NOMO-1 treated with DMSO at 0.1 percent for 48 hours (cell line): ENCODE data around the gene PEDS1.
"Not testable (repeated sequence)": the region's sequence is repeated elsewhere in the genome, so short reads cannot be mapped to it uniquely, and the experiment has no call there.

Experiments used
- DNase-seq: peaks from one replicate; lab custom pipeline; 2025; ENCODE audit not compliant: unreplicated experiment; lab: John Stamatoyannopoulos, UW

The PEDS1 gene

DNA sequence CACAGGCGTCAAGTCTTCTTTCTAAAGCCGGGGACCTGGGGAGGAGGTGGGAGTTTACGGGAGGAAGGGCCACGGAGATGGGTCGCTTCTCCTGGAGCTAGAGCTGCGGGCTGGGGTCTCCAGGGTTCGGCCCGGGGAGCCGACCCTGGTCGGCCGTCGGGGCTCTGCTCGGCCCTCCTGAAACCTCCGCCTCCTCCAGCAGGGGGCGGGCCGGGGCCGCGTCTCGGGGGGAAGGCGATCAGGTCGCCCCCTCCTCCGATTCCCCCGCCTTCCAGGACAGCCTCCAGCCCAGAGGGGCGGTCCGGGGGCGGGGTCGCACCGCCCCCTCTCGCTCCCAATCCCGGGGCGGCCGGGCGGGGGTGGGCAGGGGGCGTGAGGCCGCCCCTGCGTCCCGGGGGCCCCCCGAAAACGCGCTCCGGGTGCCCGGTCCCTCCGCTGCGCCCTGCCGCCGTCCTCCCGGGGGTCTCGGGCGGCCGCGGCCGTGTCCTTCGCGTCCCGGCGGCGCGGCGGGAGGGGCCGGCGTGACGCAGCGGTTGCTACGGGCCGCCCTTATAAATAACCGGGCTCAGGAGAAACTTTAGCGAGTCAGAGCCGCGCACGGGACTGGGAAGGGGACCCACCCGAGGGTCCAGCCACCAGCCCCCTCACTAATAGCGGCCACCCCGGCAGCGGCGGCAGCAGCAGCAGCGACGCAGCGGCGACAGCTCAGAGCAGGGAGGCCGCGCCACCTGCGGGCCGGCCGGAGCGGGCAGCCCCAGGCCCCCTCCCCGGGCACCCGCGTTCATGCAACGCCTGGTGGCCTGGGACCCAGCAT is 36.9 kb upstream of the PEDS1 start, which contains the start of gene CEBPB:
Gene CEBPB (plus strand): TSS at position 580 of the 814 bp plus-strand sequence. CDS start 204 bp downstream, at position 784.
- peak; percentile 83 for DNase-seq

DNA sequence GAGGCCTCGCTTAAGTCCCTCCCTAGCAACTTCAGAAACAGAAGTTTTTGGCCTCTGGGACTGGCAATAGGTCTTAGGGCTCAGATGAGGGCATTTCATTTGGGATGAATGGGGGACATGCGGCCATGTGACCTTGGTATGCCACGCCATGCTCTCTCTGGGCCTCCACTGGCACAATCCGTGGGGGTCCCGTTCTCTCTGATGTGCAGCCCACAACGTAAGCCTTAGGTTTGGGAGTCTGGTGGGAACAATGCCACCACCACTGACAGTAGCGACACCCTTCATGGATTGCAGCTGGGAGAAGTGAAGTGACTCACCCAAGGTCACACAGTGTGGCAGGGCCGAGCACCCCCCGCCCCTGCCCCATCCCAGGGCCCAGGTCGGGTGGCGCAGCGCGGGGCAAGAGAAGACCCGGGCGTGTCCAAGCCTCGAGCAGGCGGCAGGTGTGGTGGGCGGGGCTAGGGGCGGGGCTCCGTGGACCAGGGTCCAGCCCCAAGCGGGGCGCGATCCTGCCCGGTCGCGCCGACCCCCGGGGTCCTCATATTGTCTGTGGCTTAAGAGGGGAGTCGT is 36.2 kb upstream of the PEDS1 start:
- DNase-seq, result no peak

DNA sequence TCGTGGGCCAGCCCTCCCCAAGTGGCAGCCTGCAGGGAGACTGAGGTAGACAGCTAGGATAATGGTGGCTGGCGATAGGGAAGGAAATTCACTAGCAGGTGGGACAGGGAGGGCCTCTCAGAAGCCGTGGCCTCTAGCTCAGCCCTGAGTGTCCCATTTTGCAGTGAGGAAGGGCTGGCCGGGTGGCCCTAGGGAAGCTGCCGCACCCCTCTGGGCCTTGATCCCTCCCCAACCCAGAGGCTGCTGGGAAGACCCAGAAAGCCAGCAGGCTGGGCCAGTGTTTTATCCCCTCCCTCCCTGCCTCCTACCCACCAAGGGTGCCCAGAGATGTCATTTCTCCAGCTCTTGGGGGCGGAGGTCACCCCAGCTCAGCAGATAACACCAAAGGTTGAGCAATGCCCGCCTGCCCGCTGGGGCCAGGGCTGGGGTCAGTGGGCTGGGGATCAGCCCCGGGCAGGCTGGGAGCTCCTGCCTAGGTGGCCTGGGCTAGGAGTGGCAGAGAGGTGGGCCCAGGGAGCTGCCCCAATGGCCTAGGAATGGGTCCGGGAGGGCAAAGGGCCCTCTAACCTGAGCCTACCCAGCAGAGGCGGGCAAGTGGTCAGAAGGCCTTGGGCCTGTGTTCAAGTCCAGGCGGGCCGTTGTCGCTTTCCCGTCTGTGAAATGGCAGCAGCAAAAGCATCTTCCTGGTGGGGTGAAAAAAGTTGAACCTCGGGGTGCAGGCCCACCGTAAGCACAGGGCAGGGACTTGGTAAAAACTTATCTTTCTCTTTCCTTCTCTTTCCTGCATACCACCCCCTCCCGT is 35.6 kb upstream of the PEDS1 start:
- DNase-seq, result no peak

DNA sequence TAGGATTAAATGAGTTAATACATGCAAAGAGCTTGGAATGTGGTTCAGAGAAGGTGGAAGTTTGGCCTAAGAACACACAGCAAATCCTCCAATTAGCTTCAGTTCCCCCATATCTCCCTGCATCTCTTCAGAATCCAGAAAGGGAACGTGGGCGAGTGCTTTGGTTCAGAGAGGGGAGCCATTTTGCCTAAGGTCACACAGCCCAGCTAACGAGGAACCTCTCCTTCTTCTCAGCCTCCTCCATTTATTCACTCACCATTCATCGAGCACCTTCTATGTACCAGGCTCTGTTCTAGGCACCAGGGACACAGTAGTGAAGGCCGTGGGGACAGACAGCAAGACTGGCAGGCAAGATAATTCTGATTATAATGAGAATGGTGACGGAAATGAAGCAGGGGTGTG is 34.8 kb upstream of the PEDS1 start:
- DNase-seq, result no peak

DNA sequence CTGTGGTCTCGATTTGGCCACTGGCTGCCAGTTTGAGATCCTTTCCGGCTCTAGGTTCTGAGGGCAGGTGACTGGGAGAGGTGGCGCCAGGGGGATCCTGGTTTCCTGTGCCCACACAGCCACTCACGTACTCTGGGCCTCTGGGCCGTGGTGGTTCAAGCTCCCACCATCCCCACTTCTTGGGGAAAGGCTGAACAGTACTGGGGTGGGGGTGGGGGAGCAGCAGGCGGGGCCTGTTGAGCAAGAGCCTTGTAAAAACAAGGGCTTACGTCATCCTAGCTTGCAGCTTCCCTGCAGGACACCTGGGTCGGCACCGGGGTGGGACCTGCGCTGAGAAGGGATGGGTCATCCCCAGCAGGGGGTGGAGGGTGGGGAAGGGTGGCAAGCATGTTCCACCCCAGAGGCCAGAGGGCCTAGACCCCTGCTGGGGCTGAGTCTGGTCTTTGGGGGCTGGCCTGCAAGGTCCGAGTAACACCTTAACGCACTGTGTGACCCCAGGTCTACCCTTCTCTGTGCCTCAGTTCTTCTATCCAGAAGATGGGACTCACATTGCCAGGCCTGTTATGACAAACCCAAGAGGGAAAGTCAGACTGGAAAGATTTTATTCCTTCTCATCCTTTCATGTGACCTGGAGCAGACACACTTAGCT is 34.0 kb upstream of the PEDS1 start:
- peak; percentile 46 for DNase-seq

DNA sequence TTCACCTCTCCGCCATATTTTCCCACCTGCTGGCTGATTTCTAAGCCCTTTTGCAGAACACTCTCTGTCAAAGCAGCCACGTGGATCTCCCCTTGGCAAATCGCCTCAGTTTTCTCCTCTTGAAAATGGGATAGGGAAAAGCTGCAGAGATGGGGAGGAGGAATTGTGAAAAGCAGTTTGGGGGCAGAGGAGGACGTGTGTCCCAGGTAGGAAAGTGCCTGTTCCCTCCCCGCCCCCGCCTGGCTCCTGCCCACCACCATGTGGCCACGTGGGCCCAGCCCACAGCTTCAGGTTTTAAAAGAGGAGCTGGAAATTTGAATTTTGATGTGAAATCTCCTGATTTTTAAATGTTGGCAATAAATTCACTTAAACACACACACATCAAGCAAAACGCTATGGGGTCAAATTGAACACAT is 33.5 kb upstream of the PEDS1 start:
- no peak for DNase-seq

DNA sequence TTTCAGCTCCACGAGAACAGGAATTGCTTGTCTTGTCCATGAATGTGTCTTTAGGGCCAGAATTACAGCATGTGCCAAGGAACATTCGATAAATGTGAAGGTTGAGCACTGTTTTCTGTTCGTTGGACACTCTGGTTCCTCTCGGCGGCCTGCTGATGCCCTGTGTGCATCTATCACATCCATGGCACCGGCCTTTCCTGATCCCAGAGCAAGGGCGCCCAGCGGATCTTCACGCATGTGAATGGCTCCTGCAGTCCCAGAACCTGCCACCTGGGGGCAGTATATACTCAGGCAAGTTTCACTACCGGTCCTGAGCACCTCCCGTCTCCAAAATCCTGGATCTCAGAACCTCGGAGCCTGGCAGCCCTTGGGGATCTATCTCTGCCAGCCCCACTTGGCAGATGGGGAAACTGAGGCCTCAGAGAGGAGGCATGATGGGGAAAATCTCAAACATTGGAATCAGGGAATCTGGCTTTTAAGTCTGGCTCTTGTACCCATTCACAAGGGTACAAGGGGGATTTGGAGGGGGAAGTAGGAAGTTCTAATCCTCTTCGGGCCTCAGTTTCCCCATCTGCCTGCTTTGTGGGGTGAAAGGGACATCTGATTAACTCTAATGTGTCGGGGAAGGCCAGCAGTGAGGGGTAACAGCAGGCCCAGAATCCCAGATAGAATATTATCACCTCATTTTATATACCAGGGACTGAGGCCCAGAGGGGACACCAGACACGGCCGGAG is 32.8 kb upstream of the PEDS1 start:
- peak; percentile 46 for DNase-seq

DNA sequence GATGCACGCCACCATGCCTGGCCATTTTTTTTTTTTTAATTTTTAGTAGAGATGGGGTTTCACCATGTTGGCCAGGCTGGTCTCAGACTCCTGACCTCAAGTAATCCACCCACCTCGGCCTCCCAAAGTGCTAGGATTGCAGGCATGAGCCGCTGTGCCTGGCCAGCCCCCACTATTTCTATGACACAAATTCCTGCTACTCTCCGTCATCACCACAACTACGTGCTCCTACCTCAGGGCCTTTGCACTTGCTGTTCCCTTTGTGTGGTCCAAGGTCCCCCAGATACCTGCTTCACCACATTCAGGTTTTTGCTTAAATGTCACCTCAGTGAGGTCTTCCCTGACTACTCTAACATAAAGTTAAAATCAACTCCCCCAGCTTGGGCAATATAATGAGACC is 31.9 kb upstream of the PEDS1 start:
- DNase-seq, result no peak

DNA sequence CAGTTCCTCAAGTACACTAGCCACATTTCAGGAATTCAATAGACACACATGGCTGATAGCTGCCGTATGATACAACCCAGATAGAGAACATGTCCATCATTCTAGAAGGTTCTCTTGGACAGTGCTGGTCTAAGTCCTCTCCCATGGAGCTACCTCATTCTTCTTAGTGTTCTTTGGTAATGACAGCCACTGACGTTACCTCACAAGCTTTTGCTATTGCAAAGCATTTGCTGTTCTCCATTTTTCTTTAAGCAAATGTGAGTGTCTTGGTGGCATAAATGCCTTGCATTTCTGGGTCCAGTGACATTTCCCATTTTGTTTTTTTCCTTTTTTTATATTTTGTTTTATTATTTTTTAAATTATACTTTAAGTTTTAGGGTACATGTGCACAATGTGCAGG is 28.8 kb upstream of the PEDS1 start:
- DNase-seq, result no peak

DNA sequence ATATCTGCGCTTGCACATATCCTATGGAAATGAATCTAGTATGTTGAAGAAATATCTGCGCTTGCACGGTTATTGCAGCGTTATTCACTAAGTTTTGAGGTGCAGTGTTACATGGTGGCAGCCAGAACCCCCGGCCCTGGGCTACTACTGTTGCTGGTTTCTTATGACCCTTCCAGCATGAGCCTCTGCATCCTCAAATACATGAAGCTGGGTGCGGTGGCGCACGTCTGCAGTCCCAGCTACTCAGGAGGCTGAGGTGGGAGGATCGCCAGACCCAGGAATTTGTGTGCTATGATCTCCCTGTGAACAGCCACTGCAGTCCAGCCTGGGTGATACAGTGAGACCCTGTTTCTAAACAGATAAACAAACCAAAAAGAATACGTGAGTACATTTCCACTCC is 27.8 kb upstream of the PEDS1 start:
- DNase-seq, result no peak

DNA sequence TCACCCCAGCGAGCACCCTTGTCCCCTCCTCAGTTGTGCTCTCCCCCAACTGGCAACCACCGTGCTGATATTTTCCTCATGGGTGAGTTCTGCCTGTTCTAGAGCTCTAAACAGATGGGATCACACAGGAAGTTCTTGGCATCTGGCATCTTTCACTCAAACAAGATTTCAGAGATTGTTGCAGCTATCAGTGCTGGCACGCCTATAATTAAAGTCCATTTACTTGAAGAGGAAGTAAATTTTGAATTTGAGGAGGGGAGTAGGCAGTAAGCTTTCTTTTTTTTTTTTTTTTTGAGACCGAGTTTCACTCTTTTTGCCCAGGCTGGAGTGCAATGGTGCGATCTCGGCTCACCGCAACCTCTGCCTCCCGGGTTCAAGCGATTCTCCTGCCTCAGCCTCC is 25.1 kb upstream of the PEDS1 start:
- not testable (repeated sequence) for DNase-seq

DNA sequence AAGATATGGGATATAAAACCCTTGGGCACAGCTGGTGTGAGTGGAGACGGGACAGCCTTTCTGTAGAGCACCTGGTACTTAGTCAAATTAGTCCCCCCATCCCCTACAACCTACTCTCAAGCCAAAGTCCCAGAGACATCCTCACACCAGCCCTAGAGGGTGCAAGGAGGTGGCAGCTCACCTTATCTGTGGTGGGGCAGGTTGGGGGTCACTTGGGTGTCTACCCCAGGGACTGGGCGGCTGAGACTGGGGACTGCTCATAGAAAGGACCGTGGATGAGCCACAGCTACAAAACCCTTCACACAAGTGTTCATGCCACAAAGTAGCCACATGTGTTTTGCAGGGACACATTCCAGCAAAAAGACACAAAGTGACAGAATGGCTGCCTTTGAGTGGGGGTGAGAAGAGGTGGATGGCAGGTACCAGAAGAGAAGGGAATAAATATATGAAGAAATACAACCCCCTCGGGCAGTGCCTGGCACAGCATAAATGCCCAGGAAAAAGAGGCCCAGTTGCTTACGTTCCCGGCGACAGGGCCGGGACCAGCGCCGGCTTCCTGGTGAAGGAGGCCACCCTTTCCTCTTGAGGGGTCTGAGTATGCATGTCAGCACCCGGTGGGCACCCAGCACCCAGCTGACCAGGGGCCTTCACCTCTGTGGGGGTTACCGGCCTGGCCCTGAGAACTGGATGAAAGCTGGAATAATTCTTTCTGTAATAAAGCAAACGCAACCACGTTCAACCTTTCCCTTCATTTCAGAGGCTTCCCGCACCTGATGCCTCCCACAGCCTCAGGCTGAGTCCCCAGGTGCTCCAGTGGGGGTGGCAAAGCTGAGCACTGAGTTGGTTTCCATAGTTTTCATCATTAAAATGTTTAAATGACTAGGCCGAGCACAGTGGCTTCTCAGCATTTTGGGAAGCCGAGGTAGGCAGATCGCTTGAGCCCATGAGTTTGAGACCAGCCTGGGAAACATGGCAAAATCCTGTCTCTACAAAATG is 22.7 kb upstream of the PEDS1 start:
- DNase-seq, result no peak

DNA sequence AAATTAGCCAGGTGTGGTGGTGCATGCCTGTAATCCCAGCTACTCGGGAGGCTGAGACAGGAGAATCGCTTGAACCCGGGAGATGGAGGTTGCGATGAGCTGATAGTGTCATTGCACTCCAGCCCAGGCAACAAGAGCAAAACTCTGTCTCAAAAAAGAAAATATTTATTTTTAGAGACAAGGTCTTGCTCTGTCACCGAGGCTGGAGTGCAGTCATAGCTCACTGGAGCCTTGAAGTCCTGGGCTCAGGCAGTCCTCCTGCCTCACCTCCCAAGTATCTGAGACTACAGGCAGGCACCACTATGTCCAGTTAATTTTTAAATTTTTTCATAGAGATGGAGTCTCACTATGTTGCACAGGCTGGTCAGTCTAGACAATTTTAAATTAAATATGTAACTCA is 20.9 kb upstream of the PEDS1 start:
- DNase-seq, result no peak

DNA sequence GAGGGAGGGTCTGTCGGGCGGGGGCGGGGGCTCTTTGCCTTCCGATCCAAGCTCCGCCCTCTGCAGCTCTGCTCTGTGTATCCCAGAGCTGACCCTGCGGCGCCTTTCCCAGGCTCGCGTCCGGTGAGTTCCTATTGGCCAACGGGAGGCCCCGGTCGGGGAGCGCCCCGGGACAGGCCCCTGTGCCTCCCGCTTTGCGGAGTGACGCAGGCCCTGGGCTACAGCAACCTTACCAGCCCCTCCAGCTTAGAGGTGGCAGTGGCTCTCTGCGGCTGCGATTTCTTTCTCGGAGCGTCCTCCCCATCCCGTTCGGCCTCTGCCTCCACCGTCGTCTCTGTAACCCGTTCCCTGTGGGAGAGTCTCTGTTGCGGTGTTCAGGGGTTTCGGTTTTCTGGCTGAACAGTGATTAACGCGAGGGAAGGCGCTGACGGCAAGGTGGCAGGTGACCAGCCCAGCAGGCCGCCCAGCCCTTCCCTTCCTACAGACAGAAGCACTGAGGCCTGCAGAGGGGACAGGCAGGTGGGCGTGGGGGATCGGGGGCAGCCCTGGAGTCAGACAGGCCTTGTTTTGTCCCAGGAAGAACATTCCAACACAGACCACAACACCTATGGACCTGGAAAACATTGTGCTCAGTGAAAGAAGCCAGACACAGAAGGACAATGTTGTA is 19.0 kb upstream of the PEDS1 start:
- DNase-seq, result no peak

DNA sequence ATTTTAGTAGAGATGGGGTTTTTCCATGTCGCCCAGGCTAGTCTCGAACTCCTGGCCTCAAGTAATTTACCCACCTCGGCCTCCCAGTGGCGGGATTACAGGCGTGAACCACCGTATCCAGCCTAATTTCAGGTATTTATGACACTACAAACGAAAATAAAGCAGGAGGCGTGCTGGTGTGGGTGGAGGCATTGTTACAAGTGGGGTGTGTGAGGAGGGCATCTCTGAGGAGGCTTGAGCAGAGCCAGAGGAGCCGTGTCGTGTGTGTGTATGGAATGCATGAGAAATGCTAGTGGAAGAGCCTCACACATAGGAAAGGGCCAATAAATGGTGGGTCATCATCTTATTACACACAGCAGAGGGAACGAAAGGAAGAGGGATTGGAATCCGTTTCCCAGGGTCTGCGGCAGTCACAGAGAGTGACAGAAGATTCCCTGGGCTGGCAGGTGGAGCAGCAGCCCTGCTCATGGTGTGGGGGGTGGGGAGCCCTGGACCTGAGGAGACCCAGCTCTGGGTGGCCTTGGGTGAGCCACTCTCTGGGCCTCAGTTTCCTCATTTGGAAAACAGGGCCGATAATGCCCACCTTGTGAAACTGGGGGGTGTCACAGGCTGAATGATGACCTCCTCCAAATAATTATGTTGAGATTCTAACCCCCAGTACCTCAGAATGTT is 17.2 kb upstream of the PEDS1 start:
- DNase-seq, result no peak

DNA sequence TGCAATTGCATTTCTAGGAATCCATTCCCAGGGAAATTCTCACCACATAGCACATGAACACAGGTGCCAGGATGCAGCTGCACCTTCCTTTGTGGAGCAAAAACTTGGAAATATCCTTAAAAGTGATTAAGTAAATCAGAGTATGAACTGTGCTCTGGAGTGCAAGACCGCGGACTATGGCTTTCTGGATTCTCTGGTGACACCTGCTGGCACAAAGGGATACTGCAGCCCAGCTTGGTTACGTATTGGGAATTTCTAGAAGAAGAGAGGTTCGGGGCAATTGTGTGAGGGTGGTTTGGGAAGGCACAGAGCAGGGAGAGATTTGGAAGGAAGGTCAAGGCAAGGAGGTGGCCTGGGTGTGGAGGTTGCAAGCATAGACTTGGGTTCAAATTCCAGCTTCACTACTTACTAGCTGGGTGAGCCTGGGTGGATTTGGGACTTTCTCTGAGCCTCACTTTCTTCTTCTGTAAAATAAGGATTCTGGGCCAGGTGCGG is 15.9 kb upstream of the PEDS1 start:
- peak; percentile 59 for DNase-seq

DNA sequence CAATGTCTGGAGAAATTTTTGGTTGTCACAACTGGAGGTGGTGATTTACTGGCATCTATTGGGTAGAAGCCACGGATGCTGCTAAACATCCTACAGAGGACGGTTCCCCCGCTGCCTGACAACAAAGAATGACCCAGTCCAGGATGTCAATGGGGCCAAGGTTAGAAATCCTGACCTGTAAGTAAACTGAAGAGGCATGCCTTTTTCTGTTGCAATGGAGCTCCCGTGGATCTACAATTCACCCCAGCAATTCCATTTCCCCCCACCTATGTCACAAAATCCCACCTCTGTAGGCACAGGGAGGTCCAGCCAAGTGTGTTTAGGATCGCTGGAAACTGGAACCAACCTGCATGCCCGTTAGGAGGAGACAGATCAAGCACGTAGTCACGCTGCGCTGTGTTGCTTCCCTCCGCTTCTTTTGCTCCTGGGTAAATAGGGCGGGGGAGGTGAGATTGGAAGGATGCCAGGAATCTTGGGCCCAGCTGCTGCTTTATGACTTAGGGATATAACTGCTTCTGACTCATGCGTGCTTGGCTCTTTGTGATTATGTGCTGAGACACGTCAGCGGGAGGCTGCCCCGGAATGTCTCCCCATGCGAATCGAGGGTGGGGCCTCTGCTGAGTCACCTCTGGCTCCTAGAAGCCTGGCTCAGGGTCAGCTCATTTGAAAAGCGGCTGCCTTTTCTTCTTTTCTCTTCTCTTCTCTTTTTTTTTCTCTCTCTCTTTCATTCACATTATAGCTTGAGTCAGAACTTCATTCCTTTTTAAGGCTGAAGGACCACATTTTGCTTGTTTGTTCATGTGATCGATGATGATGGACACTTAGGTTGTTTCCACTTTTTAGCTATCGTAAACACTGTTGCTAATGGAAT is 12.4 kb upstream of the PEDS1 start:
- DNase-seq, result peak; percentile 95
